ENCODE measurements around the gene ZGPAT.

ZGPAT gene

DNA sequence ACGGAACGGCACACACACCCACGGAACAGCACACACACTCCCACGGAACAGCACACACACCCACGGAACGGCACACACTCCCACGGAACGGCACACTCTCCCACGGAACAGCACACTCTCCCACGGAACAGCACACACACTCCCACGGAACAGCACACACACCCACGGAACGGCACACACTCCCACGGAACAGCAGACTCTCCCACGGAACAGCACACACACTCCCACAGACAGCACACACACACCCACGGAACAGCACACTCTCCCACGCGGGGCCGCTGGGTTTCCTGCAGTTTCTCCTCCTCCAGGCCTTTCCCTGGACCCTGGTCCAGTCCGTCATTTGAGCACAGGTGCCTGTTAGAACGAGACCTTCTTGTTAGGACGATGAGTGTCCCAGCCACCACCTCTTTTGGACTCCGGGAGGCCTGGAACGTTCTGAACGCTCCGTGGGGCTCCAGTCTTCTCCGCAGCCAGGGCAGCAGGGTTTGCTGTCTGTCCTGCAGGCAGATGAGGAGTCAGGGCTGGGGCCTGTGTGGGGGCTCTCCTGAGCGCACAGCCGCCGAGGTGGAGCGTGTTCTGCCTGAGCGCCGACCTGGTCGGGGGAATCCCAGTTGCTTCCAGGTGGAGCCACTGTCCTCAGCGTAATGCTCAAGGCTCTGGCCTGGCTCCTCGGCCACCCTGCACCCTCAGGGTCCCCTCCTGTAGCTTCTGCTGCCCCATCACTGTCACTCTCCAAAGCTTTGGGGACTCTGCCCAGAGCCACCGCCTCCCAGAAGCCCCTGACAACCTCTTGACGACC lies 29.0 kb upstream of the ZGPAT start:
- DNase-seq = no peak

DNA sequence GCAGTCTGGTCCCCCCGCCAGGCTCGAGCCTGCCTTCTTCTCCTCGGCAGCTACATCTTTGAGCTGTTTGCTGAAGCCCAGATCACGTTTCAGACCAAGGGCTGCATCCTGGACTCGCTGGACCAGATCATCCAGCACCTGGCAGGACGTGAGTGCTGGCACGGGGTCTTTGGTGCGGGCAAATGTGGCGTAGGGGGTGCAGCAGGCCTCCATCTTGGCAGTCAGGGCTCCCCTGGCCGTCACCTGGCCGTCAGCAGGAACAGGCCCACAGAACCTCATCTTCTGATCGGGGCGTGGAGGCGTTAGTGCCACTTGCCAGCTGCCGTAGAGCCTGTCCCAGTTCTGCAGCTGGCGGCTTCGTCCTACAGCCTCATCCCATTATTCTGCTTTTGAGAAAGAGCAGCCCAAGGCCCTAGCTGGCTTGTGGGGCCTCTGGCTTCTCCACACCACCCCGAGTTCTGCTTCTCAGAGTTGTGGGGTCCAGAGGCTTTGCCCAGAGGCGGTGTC lies 28.0 kb upstream of the ZGPAT start:
- no peak for DNase-seq

DNA sequence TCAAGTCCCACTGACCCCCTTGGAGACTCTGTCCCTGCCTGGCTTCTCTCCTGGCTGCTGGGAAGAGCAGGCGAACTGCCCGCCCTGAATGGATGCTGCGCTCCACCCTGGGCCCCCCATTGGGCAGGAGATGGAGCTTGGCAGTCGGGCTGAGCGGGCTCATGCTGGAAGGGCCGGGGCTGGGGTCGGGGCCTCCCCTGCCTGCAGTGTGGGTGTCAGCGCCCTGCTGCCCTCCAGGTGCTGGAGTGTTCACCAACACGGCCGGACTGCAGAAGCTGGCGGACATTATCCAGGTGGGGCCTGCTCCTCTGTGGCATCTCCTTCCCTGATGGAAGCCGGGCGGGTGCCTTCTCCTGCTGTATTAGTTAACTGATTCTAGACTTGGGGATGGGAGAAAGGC lies 27.4 kb upstream of the ZGPAT start:
- no peak for DNase-seq

DNA sequence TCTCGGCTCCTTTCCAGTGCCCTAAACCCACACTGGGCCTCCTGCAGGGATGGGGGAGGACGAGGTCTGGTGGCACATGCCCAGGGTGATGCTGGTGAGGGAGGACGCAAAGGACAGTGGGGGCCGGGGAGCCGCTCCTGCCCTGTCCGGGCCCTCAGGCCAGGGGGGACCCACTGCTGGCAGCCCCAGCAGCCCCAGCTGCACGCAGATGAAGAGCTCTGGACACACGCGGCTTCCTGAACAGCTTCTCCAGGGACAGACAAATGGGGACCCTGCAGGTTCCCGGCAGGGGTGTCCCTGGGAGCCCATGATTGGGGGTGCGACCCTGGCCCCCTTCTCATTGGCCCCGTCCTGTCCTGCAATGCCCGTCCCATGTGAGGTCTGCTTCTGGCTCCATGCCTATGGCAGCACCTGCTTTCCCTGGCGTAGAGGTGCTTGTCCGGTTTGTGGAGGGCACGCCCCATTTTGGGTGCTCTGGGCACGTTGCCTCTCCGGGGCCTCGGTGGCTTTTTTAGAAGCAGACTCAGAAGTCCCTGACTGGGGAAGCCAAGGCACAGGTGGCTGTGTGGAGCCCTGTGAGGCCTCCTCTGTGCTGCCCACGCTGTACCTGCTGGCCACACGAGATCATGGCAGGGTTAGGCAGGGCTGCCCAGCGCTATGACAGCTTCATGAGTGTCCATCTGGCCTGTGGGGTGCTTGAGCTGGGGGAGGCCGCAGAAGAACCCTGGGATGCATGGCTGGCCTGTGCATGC lies 26.8 kb upstream of the ZGPAT start:
- DNase-seq = no peak

DNA sequence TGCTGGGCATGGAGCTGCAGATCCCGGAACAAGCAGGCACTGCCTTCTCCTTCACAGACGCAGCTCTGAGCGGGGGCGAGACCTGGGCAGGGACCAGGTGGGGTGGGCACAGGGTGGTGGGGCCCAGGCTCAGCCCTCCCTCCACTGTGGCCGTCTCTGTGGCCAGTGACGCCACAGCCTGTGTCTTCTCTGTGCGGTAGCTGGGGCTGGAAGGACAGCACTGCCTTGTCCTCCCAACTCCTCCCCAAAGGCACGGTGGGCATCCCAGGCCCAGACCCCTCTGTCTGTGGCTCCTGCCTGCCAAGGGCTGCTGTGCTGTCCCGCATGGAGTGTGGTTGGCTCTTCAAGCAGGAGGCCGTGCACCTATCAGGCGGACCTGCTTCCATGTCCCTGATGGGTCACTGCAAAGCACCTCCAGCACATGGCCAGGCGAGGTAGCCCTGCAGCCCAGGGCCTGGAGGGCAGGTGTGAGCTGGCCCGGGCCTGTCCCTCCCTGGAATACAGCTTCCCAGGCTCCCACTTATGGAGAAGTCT lies 26.2 kb upstream of the ZGPAT start:
- DNase-seq = no peak

- no peak for DNase-seq
Observed at GRCh38 chr20:63682384-63683139, 25.3 kb upstream of the ZGPAT start.

DNA sequence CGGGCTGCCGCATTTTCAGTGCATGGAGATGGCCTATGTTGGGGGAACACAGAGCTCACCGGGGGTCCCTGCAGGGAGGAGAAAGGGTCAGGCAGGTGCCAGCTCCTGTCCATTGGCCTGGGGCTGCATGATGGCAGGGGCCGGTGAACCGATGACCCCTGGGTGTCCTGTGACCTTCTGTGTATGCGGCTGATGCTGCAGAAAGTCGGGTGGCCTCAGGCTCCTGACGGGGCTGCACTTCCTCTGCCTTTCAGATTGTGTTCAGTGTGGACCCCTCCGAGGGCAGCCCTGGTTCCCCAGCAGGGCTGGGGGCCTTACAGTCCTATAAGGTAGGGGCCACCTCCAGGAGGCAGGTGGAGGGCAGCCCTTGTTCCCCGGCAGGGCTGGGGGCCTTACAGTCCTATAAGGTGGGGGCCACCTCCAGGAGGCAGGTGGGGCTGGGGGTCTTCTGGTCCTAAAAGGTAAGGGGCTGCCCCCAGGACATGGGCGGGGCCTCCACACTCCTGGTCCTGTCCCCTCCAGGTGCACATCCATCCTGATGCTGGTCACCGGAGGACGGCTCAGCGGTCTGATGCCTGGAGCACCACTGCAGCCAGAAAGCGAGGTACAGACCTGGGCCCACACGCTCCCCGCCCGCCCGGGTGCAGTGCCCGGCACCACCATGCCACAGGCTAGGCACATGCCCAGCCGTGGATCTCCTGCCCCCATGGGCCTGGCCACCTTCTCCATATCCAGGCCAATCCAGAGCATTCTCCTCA lies 22.4 kb upstream of the ZGPAT start:
- DNase-seq = no peak

- no peak for DNase-seq
Observed at GRCh38 chr20:63686094-63686491, 21.7 kb upstream of the ZGPAT start.

DNA sequence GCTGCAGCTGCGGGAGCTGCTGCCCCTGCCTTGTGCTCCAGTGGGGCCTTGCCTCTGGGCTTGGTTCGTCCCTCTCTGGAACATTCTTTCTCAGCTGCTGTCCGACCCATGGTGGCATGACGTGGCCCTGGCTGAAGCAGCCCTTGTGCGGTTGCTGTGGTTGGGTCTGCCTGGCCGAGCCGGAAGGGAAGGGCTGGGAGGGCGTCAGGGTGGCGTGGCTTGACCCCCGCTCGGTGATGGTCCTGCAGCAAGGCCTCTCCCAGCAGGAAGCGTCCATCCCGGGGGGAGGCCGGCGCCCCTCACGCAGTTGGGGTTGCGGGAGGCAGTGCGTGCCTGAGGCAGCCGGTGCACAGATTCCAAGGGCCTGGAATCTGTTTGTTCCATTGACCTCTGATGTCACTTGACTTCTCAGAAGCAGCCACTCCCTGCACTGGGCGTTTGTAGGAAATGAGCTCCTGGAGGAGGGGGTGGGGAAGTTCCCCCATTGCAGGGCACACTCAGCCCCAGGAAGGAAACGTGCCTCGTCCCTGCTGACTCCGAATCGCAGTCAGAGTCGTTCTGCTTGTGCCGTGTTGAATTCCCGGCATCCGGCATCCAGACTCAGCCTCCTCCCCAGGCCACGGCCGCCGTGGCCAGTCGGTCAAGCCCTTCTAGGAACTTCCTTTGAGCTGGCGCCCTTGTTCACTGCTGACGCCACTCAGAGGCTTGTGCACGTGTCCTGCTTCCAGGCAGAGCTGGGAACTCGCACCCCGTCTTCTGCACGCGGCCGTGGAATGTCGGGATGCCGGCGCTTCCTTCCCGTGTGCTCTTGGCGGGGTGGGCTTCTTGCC lies 21.1 kb upstream of the ZGPAT start:
- no peak for DNase-seq

DNA sequence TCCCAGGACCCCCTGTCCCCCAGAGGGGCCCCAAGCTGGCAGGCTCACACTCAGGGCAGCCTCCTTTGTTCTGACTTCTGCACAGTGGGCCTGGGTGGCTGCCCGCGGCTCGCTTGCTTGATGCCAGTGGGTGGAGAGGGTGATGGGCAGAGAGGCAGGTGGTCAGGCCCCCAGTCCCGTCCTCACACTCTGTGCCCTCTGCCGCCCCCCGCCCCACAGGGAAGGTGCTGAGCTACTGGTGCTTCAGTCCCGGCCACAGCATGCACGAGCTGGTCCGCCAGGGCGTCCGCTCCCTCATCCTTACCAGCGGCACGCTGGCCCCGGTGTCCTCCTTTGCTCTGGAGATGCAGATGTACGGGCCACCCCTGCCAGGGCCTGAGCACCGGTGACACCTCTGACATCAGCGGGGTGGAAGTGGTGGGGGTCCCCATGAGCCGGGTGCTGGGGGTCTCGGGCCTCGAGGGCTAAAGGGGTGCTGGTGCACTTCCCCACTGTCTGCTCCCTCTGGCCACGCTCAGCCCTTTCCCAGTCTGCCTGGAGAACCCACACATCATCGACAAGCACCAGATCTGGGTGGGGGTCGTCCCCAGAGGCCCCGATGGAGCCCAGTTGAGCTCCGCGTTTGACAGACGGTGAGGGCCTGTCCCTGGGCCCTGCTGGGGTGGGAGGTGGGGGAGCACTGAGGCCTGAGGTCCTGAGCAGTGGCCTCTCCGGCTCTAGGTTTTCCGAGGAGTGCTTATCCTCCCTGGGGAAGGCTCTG lies 20.2 kb upstream of the ZGPAT start:
- DNase-seq = no peak

GRCh38 chr20:63688228-63689045 lies 19.4 kb upstream of the ZGPAT start:
- no peak for DNase-seq

- DNase-seq = no peak
Observed at GRCh38 chr20:63689046-63690002, 18.5 kb upstream of the ZGPAT start.

DNA sequence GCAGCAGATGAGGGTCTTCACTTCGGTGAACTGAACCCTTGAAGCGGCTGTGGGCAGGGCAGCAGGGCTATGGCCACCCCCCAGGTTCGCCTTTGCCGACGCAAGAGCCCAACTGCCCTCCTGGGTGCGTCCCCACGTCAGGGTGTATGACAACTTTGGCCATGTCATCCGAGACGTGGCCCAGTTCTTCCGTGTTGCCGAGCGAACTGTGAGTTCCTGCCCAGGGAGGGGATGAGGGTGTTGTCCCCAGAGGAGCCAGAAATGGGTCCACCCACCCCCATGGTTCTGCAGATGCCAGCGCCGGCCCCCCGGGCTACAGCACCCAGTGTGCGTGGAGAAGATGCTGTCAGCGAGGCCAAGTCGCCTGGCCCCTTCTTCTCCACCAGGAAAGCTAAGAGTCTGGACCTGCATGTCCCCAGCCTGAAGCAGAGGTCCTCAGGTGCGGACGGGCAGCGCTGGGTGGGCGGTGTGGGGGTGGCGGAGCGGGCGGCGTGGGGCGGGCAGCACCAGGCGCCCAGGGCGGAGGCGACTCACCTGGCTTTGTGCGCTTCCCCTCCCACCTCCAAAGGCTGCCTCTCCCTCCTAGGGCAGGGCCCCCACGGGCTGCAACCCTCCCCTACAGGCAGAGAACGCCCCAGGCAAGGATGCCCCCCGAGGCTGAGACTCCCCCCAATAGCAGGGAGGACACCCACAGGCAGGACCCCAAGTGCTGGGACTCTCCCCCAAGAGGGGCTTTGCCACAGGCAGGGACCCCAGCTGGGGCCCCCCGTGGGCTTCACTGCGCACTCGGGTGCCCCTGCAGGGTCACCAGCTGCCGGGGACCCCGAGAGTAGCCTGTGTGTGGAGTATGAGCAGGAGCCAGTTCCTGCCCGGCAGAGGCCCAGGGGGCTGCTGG lies 17.6 kb upstream of the ZGPAT start:
- no peak for DNase-seq

GRCh38 chr20:63690898-63691710 lies 16.7 kb upstream of the ZGPAT start:
- no peak for DNase-seq

DNA sequence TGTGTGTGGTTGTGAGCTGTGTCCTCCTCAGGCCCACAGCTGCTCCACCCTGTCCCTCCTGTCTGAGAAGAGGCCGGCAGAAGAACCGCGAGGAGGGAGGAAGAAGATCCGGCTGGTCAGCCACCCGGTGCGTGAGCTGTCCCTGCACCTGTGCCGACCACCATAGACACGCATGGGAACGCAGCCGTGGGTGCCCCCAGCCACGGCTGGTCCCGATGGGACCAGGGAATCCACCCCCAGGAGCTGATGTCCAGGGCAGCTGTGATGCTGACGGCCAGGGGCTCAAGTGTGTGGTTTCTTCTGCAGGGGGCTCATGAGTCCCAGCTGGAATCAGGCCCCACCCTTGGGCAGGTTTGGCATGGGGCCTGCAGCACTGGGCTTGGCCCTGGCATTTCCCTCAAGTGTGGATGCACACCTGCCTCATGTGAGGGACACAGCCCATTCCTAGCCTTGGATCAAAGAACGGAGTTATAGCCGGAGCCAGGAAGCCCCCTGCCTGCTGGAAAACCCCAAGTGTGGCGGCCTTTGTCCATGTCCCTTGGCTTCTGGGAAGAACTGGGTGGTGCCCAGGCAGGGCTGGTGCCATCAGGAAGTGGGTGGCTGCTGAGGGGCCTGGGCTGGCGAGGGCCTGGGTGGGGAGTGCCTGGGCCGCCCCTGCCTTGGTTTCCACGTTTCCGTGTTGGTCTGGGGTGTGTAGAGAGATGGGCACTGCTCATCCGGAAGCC lies 16.0 kb upstream of the ZGPAT start:
- no peak for DNase-seq
